LNCaP clone FGC (cell line): ENCODE measurements around the gene BIVM.
A peak's percentile ranks its signal among the peaks of the same experiment; 100 is the strongest.

Source experiments
- DNase-seq: peaks from one replicate; pipeline ENCODE4 v3.0.0-alpha.2; 2011; ENCODE audit warnings: low read depth
- H3K4me3 ChIP-seq: 2 replicates; pipeline ENCODE4 v1.5.1; 2011; ENCODE audit warnings: mild to moderate bottlenecking, low read depth, low read length, control low read depth
- TF ChIP-seq, protein P1 (sequence below): IDR thresholded peaks from 2 replicates; pipeline ENCODE4 v1.5.1; 2012; ENCODE audit warnings: mild to moderate bottlenecking; ENCODE audit not compliant: control insufficient read depth, insufficient read depth; ENCODE audit errors: extremely low read depth

Gene BIVM, protein sequence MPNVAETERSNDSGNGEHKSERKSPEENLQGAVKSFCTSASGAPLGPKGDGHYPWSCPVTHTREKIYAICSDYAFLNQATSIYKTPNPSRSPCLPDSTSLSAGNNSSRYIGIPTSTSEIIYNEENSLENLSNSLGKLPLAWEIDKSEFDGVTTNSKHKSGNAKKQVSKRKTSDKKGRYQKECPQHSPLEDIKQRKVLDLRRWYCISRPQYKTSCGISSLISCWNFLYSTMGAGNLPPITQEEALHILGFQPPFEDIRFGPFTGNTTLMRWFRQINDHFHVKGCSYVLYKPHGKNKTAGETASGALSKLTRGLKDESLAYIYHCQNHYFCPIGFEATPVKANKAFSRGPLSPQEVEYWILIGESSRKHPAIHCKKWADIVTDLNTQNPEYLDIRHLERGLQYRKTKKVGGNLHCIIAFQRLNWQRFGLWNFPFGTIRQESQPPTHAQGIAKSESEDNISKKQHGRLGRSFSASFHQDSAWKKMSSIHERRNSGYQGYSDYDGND

GRCh38 chr13:102798581-102799425 is at the start of gene BIVM, which contains the start of gene POGLUT2:
Gene BIVM, plus strand, starts transcription at chr13:102799119. Its CDS starts 8,149 bp downstream, at chr13:102807268.
Gene POGLUT2, minus strand, starts transcription at chr13:102798976. Its CDS starts 306 bp downstream, at chr13:102798670.
- peak within 1 kb of the TSS; percentile 71 for H3K4me3 ChIP-seq
- TF ChIP-seq, protein P1, sequence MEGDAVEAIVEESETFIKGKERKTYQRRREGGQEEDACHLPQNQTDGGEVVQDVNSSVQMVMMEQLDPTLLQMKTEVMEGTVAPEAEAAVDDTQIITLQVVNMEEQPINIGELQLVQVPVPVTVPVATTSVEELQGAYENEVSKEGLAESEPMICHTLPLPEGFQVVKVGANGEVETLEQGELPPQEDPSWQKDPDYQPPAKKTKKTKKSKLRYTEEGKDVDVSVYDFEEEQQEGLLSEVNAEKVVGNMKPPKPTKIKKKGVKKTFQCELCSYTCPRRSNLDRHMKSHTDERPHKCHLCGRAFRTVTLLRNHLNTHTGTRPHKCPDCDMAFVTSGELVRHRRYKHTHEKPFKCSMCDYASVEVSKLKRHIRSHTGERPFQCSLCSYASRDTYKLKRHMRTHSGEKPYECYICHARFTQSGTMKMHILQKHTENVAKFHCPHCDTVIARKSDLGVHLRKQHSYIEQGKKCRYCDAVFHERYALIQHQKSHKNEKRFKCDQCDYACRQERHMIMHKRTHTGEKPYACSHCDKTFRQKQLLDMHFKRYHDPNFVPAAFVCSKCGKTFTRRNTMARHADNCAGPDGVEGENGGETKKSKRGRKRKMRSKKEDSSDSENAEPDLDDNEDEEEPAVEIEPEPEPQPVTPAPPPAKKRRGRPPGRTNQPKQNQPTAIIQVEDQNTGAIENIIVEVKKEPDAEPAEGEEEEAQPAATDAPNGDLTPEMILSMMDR: no peak

DNA sequence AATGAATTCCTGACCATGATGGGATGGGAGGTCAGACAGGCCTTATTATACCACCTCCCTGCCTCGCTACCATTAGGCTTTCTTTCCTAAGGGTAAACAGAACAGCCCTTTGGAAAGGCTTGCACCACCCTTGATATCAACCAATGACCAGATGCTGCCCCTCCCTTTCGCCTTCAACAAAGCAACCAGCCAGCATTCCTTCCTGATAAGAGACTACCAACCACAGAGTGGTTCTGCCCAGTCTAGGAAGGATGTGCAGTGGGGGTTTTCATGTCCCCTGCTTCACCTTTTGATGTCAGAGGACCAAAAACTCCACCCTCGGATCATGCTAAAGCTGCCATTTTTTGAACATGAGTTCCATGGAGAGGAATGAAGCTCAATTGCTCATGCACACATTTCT is 47.0 kb upstream of the BIVM start:
- DNase-seq: no peak
- no peak overlapping the region for H3K4me3 ChIP-seq
- TF ChIP-seq, protein P1: no peak

More at GRCh38 chr13:102798581-102799425, at the start of gene BIVM, which contains the start of gene POGLUT2:
- peak; percentile 80 for DNase-seq

GRCh38 chr13:102757006-102757405 is 41.9 kb upstream of the BIVM start:
- TF ChIP-seq, protein P1: no peak
- DNase-seq: no peak
- no peak overlapping the region for H3K4me3 ChIP-seq

- no peak for DNase-seq
- H3K4me3 ChIP-seq: no peak overlapping the region
- TF ChIP-seq, protein P1: no peak
Measured at GRCh38 chr13:102758842-102759241, 40.1 kb upstream of the BIVM start.

DNA sequence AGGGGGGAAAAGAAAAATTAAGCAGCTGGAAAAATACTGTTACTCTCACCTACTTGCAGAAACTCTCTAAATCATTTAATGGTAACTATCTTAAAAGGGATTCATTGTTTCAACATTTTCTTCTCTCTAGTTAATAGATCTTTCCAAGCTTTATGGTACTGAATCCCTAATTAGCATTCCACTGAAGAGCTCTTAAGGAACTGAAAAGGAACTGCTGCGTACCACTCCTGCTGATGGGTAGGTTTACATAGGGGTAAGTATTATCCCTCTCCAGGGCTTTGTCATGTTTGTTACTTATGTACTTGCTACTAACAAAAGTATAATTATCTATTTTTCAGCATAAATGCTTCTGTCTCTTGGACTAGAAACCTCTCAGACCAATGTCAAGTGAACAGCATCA is 37.8 kb upstream of the BIVM start:
- DNase-seq: no peak
- H3K4me3 ChIP-seq: no peak overlapping the region
- TF ChIP-seq, protein P1: no peak

DNA sequence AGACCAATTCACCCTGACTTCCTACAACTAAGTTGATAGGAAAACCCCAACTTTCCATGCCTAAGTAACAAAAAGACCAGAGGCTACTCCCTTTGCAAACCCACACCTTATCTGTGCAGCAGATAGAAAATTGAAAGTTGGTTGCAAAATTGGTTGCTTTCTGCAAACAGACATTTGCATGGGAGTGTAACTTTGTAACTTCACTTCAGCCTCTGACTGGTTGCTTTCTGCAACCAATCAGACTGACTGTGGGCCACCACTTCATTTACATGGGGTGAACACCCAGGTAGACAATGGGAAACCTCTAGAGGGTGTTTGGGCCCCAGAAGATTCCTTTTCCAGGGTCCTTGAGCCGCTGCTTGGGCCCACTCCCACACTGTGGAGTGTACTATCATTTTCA is 35.2 kb upstream of the BIVM start:
- no peak for DNase-seq
- TF ChIP-seq, protein P1: no peak
- H3K4me3 ChIP-seq: no peak overlapping the region
